Liver (tissue), 9 donors: Measurements from ENCODE around the gene HHAT. TPM values are rescaled to one million over a fixed set of nuclear protein-coding genes. Genes with fewer than 3 reads are reported as not detected.

Experiments
- DNase-seq: peaks from one replicate; pipeline ENCODE4 v3.0.0-alpha.2; 2017; ENCODE audit warnings: low spot score
- H3K27ac ChIP-seq, 2 donors: one replicate each; pipeline ENCODE4 v1.7.0; 2013; ENCODE audit warnings: inconsistent platforms in 2 of 2, low read length in 2 of 2, control low read depth in 1 of 2, low read depth in 1 of 2, mild to moderate bottlenecking in 1 of 2
- H3K27me3 ChIP-seq, 4 donors: one replicate each; pipeline versions ENCODE4 v1.6.1 to v1.7.0; 2013; ENCODE audit warnings: low read length in 3 of 4, inconsistent platforms in 1 of 4, mild to moderate bottlenecking in 1 of 4, moderate library complexity in 1 of 4; ENCODE audit not compliant: control insufficient read depth in 4 of 4, insufficient read depth in 4 of 4
- H3K36me3 ChIP-seq, 4 donors: one replicate each; pipeline versions ENCODE4 v1.6.1 to v1.7.0; 2013; ENCODE audit warnings: low read length in 3 of 4, mild to moderate bottlenecking in 3 of 4, low read depth in 1 of 4, moderate library complexity in 1 of 4; ENCODE audit not compliant: control insufficient read depth in 4 of 4, insufficient read depth in 3 of 4
- H3K4me1 ChIP-seq, 4 donors: one replicate each; pipeline versions ENCODE4 v1.6.1 to v1.7.0; 2013; ENCODE audit warnings: low read length in 3 of 4, mild to moderate bottlenecking in 3 of 4, moderate library complexity in 1 of 4; ENCODE audit not compliant: control insufficient read depth in 4 of 4, insufficient read depth in 4 of 4
- H3K4me3 ChIP-seq, 3 donors: one replicate each; pipeline versions ENCODE4 v1.6.1 to v1.7.0; 2013; ENCODE audit warnings: low read length in 3 of 3, control low read depth in 1 of 3, low read depth in 1 of 3, mild to moderate bottlenecking in 1 of 3
- H3K9ac ChIP-seq, 2 donors: one replicate each; pipeline ENCODE4 v1.7.0; 2013; ENCODE audit warnings: low read length in 2 of 2, mild to moderate bottlenecking in 2 of 2, moderate library complexity in 2 of 2, control low read depth in 1 of 2, low read depth in 1 of 2
- H3K9me3 ChIP-seq, 4 donors: one replicate each; pipeline versions ENCODE4 v1.6.1 to v1.7.0; 2013; ENCODE audit warnings: low read length in 3 of 4; ENCODE audit not compliant: control insufficient read depth in 4 of 4
- EGR1 ChIP-seq, 2 donors: IDR thresholded peaks; 2 replicates each; pipeline ENCODE4 v1.6.1; 2016 to 2018; ENCODE audit warnings: antibody characterized with exemption in 2 of 2, low read depth in 2 of 2
- FOXA1 ChIP-seq: IDR thresholded peaks from 2 replicates; pipeline ENCODE4 v1.6.1; 2016; ENCODE audit warnings: antibody characterized with exemption
- FOXA2 ChIP-seq: IDR thresholded peaks from 2 replicates; pipeline ENCODE4 v1.6.1; 2016; ENCODE audit warnings: antibody characterized with exemption
- GABPA ChIP-seq, 2 donors: IDR thresholded peaks in 1 of 2; conservative IDR thresholded peaks in 1 of 2; 2 replicates each; pipeline ENCODE4 v1.6.1; 2016; ENCODE audit warnings: antibody characterized with exemption in 2 of 2, mild to moderate bottlenecking in 1 of 2, moderate library complexity in 1 of 2
- HNF4A ChIP-seq, 2 donors: conservative IDR thresholded peaks; 2 replicates each; pipeline ENCODE4 v1.6.1; 2016; ENCODE audit warnings: antibody characterized with exemption in 2 of 2, mild to moderate bottlenecking in 2 of 2
- HNF4G ChIP-seq: IDR thresholded peaks from 2 replicates; pipeline ENCODE4 v1.6.1; 2016; ENCODE audit warnings: antibody characterized with exemption
- NR2F2 ChIP-seq: IDR thresholded peaks from 2 replicates; pipeline ENCODE4 v1.6.1; 2016; ENCODE audit warnings: antibody characterized with exemption
- RAD21 ChIP-seq, 2 donors: IDR thresholded peaks; 2 replicates each; pipeline ENCODE4 v1.6.1; 2016; ENCODE audit warnings: antibody characterized with exemption in 2 of 2, mild to moderate bottlenecking in 2 of 2
- SP1 ChIP-seq: IDR thresholded peaks from 2 replicates; pipeline ENCODE4 v1.6.1; 2018; ENCODE audit warnings: antibody characterized with exemption, mild to moderate bottlenecking
- TAF1 ChIP-seq: conservative IDR thresholded peaks from 2 replicates; pipeline ENCODE4 v1.6.1; 2016; ENCODE audit warnings: antibody characterized with exemption, mild to moderate bottlenecking
- YY1 ChIP-seq: IDR thresholded peaks from 2 replicates; pipeline ENCODE4 v1.6.1; 2016; ENCODE audit warnings: antibody characterized with exemption, mild to moderate bottlenecking
- WGBS: extraction: QIAGEN DNeasy Blood & Tissue Kit; methylation state at CpG from one replicate; pipeline ENCODE4 v1.1.7; 2013; 5-methylcytosine and 5-hydroxymethylcytosine counted together
- polyA plus RNA-seq, 2 donors: library from polyadenylated mRNA; stranded (reverse) in 1 of 2; unstranded in 1 of 2; fragments of 200-250 nt in 1 of 2; fragments of >200 nt in 1 of 2; fragmentation: Nextera tagmentation in 1 of 2; extraction: Ambion mirVana in 1 of 2; gene quantifications; one replicate each; pipeline versions ENCODE4 v1.2.1 to v1.2.3, GENCODE V29; 2013 to 2015
- total RNA-seq, 2 donors: library from RNA; depleted of rRNA; stranded (reverse); fragments of >200 nt; gene quantifications; one replicate each; pipeline ENCODE4 v1.2.3, GENCODE V29; 2014
- TF ChIP-seq, protein P1 (sequence below): fragments of 150-350 bp; IDR thresholded peaks from 2 replicates; pipeline ENCODE4 v1.5.1; 2017; ENCODE audit warnings: improper control_type of control experiment, low read depth, low read length; ENCODE audit not compliant: missing input control
- TF ChIP-seq, protein P2 (sequence below): IDR thresholded peaks from 2 replicates; pipeline ENCODE4 v1.6.1; 2016; ENCODE audit warnings: antibody characterized with exemption
- TF ChIP-seq, protein P3 (sequence below): IDR thresholded peaks from 2 replicates; pipeline ENCODE4 v1.6.1; 2016; ENCODE audit warnings: antibody characterized with exemption
- TF ChIP-seq, protein P4 (sequence below): IDR thresholded peaks from 2 replicates; pipeline ENCODE4 v1.6.1; 2016; ENCODE audit warnings: antibody characterized with exemption, mild to moderate bottlenecking
- donor health status: healthy.
- donor health status: healthy.
- donor health status: healthy.
- donor health status: healthy.
- donor health status: healthy.

Gene HHAT
- total and polyA plus RNA-seq, 4 donors, result 1.3 to 2.2 (median 1.6) TPM

DNA sequence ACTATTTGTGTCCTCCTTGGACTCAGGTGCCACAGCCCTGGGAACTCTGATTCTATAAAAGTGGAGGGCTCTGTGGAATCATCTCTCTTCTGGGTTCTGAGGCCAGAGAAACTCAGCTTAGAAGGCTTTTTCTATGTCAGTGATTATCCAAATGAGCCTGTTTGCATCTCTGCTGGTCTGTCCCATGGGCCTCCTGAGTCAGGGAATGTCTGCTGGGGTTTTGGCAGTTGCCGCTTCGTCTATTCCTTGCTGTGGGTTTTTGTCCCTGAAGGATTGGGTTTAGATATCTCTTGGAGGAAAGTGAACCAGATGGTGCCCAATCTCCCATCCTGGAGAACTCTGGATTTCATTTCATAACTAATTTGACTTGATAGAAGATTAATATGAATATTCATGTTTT lies 297.6 kb downstream of the HHAT start:
- no peaks in the 10 kb centered on the region for H3K9me3 ChIP-seq
- 96% methylated on average over 2 of the region's 2 CpGs for WGBS
- no peaks in the 10 kb centered on the region for H3K4me1 ChIP-seq
- TF ChIP-seq, protein P1, sequence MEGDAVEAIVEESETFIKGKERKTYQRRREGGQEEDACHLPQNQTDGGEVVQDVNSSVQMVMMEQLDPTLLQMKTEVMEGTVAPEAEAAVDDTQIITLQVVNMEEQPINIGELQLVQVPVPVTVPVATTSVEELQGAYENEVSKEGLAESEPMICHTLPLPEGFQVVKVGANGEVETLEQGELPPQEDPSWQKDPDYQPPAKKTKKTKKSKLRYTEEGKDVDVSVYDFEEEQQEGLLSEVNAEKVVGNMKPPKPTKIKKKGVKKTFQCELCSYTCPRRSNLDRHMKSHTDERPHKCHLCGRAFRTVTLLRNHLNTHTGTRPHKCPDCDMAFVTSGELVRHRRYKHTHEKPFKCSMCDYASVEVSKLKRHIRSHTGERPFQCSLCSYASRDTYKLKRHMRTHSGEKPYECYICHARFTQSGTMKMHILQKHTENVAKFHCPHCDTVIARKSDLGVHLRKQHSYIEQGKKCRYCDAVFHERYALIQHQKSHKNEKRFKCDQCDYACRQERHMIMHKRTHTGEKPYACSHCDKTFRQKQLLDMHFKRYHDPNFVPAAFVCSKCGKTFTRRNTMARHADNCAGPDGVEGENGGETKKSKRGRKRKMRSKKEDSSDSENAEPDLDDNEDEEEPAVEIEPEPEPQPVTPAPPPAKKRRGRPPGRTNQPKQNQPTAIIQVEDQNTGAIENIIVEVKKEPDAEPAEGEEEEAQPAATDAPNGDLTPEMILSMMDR, result no peak
- no peak for TF ChIP-seq FOXA1
- no peak for TF ChIP-seq EGR1 (IDR thresholded peaks at IDR 0.05; ENCODE audit: low read depth in 2 of 2)
- no peak for TF ChIP-seq HNF4A (conservative IDR thresholded peaks at IDR 0.05)
- DNase-seq, result no peak
- no peaks in the 10 kb centered on the region for H3K27me3 ChIP-seq
- H3K36me3 ChIP-seq, result no peaks in the 10 kb centered on the region
- no peak overlapping the region for H3K4me3 ChIP-seq
- H3K27ac ChIP-seq, result no peak overlapping the region
- no peak overlapping the region for H3K9ac ChIP-seq

DNA sequence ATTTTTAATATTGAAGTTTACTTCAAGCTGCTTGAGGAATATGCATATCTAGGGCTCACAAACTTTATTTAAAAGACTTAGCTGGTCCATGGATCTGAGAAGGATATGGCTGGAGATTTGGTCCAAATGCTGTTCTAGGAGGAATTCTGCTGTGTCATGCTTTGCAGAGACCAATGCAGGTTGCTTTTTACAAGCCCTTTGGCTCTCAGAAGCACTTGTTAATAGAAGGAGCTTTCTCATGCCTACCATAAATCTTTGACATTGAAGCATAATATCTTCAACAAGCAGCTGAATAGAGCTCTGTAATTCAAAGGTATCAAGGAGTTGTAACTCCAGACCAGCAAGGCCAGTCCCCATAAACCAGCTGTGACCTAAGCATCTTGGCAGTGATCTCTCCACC lies 299.1 kb downstream of the HHAT start:
- Histone ChIP-seq H3K27me3 (no peaks in the 10 kb centered on the region), H3K27ac (no peak overlapping the region), H3K9ac (no peak overlapping the region), H3K36me3 (no peaks in the 10 kb centered on the region), H3K4me3 (no peak overlapping the region), H3K9me3 (no peaks in the 10 kb centered on the region), H3K4me1 (no peaks in the 10 kb centered on the region)
- TF ChIP-seq GABPA (IDR thresholded peaks at IDR 0.05 in 1 of 2, conservative IDR thresholded peaks at IDR 0.05 in 1 of 2), result no peak
- no peak for TF ChIP-seq YY1
- no peak for TF ChIP-seq FOXA1
- no peak for TF ChIP-seq NR2F2
- TF ChIP-seq, protein P1, result no peak
- TF ChIP-seq TAF1, result no peak
- TF ChIP-seq, protein P2, sequence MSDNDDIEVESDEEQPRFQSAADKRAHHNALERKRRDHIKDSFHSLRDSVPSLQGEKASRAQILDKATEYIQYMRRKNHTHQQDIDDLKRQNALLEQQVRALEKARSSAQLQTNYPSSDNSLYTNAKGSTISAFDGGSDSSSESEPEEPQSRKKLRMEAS, result no peak
- no peak for TF ChIP-seq FOXA2
- no peak for TF ChIP-seq HNF4G
- TF ChIP-seq RAD21 (IDR thresholded peaks at IDR 0.05), result no peak
- TF ChIP-seq SP1, result no peak
- TF ChIP-seq, protein P3, sequence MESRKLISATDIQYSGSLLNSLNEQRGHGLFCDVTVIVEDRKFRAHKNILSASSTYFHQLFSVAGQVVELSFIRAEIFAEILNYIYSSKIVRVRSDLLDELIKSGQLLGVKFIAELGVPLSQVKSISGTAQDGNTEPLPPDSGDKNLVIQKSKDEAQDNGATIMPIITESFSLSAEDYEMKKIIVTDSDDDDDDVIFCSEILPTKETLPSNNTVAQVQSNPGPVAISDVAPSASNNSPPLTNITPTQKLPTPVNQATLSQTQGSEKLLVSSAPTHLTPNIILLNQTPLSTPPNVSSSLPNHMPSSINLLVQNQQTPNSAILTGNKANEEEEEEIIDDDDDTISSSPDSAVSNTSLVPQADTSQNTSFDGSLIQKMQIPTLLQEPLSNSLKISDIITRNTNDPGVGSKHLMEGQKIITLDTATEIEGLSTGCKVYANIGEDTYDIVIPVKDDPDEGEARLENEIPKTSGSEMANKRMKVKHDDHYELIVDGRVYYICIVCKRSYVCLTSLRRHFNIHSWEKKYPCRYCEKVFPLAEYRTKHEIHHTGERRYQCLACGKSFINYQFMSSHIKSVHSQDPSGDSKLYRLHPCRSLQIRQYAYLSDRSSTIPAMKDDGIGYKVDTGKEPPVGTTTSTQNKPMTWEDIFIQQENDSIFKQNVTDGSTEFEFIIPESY, result no peak
- TF ChIP-seq, protein P4, sequence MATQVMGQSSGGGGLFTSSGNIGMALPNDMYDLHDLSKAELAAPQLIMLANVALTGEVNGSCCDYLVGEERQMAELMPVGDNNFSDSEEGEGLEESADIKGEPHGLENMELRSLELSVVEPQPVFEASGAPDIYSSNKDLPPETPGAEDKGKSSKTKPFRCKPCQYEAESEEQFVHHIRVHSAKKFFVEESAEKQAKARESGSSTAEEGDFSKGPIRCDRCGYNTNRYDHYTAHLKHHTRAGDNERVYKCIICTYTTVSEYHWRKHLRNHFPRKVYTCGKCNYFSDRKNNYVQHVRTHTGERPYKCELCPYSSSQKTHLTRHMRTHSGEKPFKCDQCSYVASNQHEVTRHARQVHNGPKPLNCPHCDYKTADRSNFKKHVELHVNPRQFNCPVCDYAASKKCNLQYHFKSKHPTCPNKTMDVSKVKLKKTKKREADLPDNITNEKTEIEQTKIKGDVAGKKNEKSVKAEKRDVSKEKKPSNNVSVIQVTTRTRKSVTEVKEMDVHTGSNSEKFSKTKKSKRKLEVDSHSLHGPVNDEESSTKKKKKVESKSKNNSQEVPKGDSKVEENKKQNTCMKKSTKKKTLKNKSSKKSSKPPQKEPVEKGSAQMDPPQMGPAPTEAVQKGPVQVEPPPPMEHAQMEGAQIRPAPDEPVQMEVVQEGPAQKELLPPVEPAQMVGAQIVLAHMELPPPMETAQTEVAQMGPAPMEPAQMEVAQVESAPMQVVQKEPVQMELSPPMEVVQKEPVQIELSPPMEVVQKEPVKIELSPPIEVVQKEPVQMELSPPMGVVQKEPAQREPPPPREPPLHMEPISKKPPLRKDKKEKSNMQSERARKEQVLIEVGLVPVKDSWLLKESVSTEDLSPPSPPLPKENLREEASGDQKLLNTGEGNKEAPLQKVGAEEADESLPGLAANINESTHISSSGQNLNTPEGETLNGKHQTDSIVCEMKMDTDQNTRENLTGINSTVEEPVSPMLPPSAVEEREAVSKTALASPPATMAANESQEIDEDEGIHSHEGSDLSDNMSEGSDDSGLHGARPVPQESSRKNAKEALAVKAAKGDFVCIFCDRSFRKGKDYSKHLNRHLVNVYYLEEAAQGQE, result no peak
- TF ChIP-seq HNF4A (conservative IDR thresholded peaks at IDR 0.05), result no peak
- DNase-seq, result no peak
